Measurements from ENCODE around the gene LUZP2.

Gene LUZP2

DNA sequence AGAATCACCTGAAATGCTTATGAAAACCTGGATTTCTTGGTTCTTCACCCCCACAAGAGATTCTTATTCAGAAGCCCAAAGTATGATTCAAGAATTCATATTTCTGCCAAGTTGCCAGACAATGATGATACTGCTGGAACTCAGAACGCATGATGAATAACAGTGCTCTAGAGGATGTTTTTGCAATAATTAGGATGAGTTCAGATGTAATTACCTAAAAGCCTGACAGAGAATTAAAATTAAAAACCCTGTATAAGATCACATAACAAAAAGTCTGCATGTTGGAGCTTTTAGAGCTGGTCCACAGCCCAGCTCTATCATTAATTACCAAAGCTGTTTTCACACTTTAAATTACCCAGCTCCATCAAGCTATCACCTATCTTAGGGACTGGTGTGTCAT, 211.8 kb downstream of the LUZP2 start:
- no peak for DNase-seq (ENCODE audit: insufficient read length, low spot score)
- no peak for FAIRE-seq

DNA sequence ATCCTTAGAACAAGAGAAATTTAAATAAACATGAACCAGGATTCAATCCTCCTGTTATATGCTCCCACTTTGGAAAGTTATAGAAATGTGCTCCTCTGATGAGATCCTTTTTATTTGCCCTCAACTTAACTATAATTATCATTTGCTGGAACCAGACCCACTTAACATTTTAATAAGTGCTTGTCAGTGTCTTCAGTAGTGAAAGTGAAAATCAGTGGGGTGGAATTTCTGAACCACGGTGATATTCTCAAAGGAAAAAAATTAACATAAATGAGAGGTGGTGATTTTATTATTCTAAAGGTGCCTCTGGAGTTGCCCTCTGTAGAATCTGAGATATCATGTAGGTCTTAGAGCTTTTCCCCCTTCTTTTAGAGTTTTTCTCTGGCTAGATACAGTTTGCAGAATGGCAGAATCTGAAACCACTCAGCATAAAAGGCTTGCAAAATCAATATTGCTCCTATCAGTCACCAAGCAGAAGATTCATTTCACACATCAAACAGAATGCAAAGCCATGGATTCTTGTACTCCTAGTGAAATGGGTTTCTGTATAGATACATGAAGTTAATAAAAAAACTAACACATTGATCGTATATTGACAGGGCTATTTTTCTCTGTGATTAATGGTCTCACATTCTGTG, 213.2 kb downstream of the LUZP2 start:
- DNase-seq (ENCODE audit: insufficient read length, low spot score) (no peak), FAIRE-seq (no peak)

DNA sequence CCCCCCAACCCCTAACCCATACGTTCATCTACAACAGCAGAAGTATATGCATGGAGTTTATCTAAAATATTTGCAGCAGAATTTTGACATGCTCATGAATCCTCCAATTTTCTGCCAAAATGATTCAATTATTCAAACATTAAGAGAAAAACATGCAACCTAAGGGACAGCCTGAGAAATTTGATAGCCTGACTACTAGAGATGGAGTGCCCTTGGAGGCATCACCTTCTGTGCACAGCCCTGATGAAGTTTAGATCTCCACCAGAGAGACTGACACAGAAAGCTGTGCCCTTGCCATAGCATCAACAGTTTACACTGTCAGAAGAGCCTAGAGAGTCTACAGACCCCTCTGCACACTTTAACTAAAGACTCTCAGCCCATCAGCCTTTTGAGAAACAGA, 217.7 kb downstream of the LUZP2 start:
- no peak for FAIRE-seq
- DNase-seq (ENCODE audit: insufficient read length, low spot score), result no peak

DNA sequence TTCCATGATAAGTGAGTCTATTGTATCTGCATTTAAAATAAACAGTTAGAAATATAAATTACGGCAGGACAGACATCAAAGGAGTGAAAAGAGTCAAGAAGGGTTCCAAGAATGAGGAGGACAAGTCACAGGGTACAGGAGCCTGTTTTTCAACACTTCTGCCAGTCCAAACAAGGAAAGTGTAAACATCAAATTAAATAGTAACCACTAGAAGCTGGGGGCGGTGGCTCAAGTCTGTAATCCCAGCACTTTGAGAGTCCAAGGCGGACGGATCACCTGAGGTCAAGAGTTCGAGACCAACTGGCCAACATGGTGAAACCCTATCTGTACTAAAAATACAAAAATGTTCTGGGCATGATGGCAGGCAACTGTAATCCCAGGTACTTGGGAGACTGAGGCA, 219.6 kb downstream of the LUZP2 start:
- FAIRE-seq, result no peak
- no peak for DNase-seq (ENCODE audit: insufficient read length, low spot score)

DNA sequence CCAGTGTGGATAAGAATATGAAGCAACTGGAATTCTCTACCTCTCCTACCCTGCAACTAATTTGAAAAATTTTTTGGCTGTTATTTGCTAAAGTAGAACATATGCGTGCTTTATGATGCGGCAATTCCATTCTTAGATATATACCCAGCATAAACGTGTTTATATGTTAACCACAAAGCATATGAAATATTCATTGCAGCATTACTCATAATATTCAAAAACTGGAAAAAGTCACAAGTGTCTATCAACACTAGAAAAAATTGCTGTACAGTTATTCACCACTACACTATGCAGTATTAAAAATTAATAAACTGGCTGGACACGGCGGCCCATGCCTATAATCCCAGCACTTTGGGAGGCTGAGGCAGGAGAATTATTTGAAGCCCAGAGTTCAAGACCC, 226.4 kb downstream of the LUZP2 start:
- FAIRE-seq (no peak), DNase-seq (ENCODE audit: insufficient read length, low spot score) (no peak)

DNA sequence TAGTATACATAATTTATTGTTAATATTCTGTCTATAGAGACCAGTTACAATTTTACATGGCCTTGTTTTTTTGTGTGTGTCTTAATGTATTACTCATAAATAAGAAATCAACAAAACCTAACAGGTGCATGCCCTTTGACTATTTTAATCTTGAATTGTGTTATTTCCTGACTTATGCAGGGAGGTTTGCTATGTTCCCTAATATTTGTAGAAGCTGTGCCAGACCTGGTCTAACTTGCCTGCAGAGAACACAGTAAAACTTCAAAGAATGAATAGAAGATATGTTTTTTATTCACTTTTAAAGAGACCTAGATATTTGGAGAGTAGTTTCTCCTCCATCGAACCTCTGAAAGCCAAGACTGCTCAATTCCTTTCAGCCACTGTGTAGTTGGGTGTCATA, 234.7 kb downstream of the LUZP2 start:
- DNase-seq (ENCODE audit: insufficient read length, low spot score) (no peak), FAIRE-seq (no peak)

DNA sequence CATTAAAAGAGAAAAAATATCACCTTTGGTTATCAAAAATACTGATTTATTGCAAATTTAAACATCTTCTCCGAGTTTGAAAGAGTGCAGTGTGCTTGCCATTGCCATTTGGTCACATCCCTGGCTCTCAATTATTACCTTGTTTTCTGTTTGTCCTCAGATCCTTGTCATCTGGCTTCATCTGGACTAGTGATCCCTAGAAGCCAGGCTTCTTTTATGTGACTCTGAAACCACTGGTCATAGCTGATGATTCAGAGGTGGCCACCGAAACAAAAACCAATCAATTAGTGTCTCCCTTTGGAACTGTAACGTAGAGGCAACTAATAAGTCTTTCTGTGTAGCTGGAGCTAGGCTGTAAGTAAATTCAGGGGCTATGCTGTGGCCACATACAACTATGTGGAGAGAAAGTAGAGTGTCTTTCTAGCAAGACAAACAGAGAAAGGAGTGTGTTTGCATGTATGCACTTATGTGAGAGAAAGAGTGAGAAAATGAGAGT, 237.9 kb downstream of the LUZP2 start:
- DNase-seq (ENCODE audit: insufficient read length, low spot score), result no peak
- no peak for FAIRE-seq

DNA sequence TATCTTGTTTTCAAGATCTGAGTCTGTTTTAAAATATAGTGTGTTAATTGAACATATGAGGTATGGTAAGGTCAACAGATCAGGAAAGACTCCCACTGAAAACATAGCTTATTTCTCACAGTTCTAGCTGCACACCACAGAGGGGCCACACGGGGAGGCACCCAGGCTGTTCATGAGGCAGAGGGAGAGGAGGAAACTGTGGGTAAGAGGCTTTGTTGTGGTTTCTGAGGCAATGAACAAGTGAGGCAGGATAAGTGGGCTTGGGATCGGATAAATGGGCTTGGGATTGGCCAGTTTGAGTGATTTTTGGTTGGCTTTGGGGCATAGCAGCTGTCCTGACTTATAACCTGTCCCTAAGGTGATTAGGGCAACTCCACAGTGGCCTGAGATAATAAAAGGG, 242.1 kb downstream of the LUZP2 start:
- FAIRE-seq (no peak), DNase-seq (ENCODE audit: insufficient read length, low spot score) (no peak)

DNA sequence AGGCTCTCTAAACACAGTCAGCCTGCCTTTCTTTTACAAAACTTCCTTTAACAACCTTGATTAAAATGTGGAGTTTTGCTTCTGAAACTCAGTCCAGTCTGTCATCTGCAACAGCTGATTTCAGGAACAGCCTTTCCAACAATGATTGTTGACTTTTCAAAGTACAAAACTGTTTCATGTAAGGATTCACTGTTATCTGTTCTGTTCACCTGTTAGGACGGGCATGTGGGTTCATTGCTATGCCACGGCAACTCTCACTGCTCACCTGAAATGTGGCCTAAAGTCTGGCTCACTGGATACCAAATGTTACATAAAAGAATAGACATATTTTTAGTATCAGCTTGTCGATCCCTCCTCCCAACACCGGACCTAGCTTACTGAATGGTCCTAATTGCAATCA, 242.8 kb downstream of the LUZP2 start:
- FAIRE-seq (no peak), DNase-seq (ENCODE audit: insufficient read length, low spot score) (no peak)

DNA sequence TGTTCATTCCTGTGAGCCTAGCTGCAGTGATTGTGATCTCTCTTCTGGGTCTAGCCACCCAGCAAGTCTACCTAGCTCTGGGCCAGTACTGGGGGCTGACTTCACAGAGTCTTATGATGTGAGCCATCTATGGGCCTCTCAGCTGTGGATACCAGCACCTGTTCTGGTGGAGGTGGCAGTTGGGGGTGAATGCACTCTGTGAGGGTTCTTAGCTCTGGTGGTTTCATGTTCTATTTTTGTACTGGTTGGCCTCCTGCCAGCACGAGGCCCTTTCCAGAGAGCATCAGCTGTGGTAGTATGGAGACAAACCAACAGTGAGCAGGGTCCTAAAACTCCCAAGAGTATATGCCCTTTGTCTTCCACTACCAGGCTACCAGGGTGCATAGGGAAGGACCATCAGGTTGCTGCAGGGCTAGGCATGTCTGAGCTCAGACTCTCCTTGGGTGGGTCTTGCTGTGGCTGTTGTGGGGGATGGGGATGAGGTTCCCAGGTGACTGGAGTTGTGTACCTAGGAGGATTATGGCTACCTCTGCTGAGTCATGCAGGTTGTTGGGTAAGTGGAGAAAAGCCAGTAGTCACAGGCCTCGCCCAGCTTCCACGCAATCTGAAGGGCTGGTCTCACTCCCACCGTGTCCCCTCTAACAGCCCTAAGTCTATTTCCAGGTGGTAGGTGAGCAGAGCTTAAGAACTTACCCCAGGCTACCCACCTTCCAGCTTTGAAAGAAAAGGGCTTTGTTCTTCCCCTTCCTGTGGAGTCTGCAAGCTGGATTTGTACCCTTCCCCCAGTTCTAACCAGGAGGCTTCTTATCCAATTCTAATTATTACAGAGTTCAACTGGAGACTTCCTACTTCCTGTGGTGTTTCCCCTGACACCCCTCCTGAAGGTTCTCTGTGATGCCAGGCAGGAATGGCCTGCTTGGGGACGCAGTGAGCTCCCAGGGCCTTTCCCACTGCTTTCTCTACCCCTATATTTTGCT, 250.7 kb downstream of the LUZP2 start:
- no peak for DNase-seq (ENCODE audit: insufficient read length, low spot score)
- no peak for FAIRE-seq

DNA sequence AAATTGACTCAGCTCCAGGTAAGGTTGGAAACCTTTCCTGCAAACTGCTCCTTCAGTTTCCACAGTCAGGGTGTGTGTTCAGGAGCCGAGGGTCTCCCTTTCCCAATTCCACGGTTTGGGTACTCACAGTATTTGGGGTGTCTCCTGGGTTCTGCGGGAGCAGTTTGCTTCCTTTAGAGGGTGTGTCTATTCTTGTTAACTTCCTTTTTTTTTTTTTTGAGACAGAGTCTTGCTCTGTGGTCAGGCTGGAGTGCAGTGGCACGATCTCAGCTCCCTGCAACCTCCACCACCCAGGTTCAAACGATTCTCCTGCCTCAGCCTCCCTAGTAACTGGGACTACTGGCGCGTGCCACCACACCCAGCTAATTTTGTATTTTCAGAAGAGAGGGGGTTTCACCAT, 251.4 kb downstream of the LUZP2 start:
- FAIRE-seq, result no peak
- no peak for DNase-seq (ENCODE audit: insufficient read length, low spot score)

DNA sequence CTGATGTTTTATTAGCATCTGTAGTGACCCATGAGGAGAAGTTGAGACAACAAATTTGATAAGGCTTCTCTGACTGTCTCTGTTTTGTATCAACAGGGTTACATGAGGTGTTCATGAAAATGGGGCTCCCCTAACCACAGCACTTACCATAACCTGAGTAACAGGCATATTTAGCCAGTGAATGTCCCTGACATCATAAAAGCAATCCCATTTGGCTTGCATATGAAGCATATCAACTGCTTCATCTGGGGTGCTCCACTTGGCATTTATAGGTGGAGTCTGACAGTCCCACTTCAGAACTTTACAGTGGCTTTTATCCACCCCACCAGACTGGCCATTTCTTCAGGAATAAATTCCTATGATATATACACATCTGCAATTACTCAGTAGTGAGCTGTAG, 257.6 kb downstream of the LUZP2 start:
- no peak for DNase-seq (ENCODE audit: insufficient read length, low spot score)
- FAIRE-seq, result no peak

DNA sequence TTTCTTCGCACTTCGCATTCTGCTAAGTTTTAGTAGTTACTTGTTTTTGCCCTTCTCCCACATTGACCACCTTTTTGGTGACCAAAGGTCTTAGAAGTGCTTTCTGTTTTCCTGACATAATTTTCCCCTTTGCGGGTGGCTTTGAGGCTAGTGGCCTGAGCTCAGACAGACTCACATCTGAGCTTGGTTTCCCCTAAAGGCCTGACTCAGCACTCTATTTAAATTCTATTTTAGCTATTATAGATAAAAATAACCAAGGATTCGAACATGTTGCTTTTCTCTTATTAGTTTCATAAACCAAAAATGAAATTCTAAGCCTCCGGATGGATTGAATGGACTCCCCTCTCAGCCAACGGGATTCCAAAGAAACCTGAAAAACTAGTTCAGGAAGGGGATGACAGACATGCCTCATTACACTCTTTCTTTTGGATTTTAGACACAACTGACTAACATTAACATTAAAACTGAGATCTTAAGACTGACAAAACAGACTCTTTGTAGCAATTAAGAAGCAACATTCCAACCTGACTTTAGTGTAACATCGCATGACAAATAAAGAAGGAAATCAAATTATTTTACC, 258.5 kb downstream of the LUZP2 start:
- DNase-seq (ENCODE audit: insufficient read length, low spot score), result no peak
- no peak for FAIRE-seq

DNA sequence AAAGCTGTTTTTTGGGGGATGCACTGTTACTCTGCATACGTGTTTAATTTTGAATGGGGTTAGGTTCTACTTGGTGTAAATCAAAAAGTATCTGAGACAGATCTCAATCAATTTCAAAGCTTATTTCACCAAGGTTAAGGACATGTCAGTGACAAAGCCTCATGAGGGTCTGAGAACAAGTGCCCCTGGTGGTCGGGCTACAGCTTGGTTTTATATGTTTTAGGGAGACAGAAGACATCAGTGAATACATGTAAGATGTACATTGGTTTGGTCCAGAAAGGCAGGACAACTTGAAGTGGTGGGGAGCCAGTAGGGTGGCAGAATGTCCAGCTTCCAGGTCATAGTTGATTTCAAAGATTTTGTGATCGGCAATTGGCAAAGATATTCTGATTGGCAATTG, 262.9 kb downstream of the LUZP2 start:
- no peak for FAIRE-seq
- DNase-seq (ENCODE audit: insufficient read length, low spot score), result no peak

DNA sequence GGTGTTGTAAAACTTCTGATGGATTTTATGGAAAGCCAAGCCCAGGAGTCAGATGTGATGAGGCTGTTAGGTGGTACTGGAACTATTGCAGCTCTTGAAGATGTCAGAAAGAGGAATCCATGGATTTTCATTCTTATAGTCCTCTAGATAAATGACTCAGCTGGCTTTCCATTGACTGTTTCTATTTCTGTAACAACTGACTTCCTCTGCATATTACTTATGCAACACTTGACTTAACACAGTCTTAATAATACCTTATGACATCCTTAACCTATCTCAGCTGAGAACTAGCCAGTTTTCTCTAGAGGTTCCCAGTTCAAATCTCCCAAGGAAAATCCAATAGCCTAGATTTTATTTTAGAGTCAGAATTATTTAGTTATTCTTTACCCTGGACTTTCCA, 263.8 kb downstream of the LUZP2 start:
- FAIRE-seq (no peak), DNase-seq (ENCODE audit: insufficient read length, low spot score) (no peak)

DNA sequence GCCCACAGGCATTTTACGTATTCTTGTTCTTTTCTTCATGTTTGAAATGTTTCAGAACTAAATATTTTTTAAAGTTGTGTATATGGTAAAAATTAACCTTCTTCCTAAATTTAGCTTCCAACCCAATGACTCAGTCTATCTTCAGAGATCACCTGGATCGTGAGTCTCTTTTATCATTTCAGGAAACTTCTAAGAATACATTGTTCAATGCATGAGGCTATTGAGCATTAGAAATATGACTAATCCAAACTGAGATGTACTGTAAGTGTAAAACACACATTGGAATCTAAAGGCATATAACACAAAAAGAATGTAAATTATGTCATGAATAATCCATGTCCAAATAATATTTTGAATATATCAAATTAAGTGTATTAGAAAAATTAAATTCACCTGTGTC, 265.2 kb downstream of the LUZP2 start:
- no peak for DNase-seq (ENCODE audit: insufficient read length, low spot score)
- FAIRE-seq, result no peak

DNA sequence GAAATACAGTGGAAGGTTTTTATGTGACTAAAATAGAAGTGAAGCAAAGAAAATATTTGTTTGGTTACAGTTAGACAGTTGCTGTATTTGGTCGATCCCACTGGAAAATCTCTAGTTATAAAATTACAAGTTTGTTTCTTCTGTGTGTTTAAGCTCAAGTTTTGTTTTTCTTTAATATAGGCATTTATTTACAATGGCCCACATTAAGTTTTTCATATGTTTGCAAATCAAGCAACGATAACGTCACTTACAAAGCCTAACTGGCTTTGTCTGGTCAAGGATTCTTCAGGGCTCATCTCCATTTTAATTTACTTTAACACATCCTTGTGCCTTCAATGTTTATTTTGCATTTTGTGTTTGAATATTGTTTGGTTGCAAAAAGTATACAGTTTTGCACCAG, 270.6 kb downstream of the LUZP2 start:
- no peak for FAIRE-seq
- DNase-seq (ENCODE audit: insufficient read length, low spot score), result no peak

DNA sequence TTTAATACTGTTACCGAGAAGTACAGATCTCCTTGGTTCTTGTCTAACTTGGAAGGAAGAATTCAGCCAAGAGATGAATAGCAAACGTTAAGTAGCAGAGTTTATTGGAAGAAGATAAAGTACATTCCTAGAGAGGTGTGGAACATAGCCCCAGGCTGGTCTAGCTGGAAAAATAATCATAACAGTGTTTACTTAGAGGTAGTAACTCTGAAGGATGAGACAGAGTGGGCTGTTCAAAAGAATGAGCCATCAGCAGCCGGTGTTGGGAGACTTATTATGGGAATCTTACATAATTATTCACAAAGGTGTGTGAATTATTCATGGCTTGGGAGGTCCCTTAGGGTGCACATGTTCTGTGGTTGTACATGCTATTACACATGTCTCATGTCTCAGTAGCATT, 276.5 kb downstream of the LUZP2 start:
- FAIRE-seq (no peak), DNase-seq (ENCODE audit: insufficient read length, low spot score) (no peak)

DNA sequence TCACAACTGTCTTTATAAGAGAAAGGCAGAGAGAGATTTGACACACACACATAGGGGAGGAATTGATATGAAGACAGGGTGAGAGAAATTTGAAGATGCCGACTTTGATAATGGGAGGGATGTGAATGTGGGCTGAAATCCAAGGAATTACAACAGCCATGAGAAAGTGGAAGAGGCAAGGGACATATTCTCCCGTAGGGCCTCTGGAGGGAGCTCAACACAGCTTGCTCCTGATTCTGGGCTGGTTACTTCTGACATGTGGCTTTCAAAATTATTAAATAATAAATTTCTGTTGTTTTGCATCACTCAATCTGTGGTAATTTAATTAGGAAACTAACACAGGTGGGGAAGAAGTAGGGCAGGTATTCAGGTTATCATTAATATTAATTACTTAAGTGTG, 282.9 kb downstream of the LUZP2 start:
- FAIRE-seq (no peak), DNase-seq (ENCODE audit: insufficient read length, low spot score) (no peak)

DNA sequence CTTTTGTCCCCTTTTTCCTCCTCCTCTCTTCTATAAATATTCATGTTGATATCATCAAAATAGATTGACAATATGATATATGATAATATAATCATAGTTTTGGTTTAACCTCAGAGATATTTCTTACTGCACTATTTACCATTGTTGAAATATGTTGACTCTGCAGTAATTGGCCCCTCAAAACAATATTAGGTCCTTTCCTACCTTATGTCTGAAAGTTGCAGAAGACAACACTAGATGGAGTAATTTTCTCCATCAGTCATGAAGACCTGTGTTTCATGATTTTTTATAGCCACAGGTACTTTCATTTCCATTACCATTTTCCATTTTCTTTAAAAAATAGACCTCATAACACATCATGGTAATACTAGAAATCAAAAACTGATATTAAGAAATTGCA, 284.4 kb downstream of the LUZP2 start:
- FAIRE-seq (no peak), DNase-seq (ENCODE audit: insufficient read length, low spot score) (no peak)

DNA sequence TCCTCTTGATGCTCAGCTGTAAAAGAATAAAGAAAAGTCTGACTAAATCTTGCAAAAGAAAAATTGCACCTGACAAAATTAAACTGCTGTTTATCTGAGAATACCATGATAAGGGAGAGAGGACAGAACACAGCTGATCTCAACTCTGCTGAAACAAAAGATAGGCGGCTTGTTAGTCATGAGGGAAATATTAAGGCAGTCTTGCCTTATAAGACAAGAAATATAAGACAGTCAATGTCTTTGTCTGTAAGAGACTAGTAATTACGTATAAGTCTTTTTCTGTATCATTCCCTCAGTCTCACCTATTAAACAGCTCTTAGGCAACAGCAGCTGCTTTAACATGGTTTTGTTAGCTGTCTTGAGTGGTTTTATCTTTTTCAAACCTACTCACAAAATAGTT, 296.6 kb downstream of the LUZP2 start:
- no peak for FAIRE-seq
- DNase-seq (ENCODE audit: insufficient read length, low spot score), result no peak

DNA sequence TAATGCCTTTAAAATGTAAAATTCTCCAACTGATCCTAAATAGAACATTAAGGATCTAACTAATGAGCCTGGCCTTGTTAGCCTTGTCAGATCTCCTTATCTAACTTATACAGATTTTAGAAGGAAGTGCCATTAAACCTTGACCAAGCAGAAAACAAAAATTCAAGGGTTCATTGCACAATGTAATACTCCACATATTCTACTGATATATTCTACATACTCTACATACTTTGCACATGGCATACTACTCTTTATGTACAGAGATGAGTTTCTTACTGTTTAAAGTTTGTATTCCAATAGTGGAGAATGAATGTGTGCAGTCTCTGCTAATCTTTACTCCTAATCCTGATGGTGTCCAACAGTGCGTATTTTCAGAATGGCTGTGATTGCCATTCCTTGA, 297.2 kb downstream of the LUZP2 start:
- FAIRE-seq (no peak), DNase-seq (ENCODE audit: insufficient read length, low spot score) (no peak)
